Frontal cortex (tissue), 4 donors: ENCODE data around the gene VAT1L. TPM values are rescaled to one million over a fixed set of nuclear protein-coding genes. Genes with fewer than 3 reads are reported as not detected.

Experiments used
- DNase-seq, 2 donors: peaks; one replicate each; pipeline ENCODE4 v3.0.0; 2012; ENCODE audit warnings: low spot score in 2 of 2
- FAIRE-seq: peaks from 2 replicates; lab custom pipeline; 2012; peaks lifted over from hg19 to GRCh38; lab: Jason Lieb, UNC
- total RNA-seq: library from RNA; depleted of rRNA; stranded (reverse); fragments of >200 nt; gene quantifications from one replicate; pipeline ENCODE4 v1.2.3, GENCODE V29; 2014
- donor health status: control.
- donor health status: control.
- donor health status: control.

VAT1L gene
- total RNA-seq, 1 donor from 2014 or later = 22.0 TPM

GRCh38 chr16:78024159-78024558 is 235.8 kb downstream of the VAT1L start:
- FAIRE-seq = no peak

GRCh38 chr16:78025631-78026030 is 237.3 kb downstream of the VAT1L start:
- DNase-seq (no peak), FAIRE-seq (no peak)

More at GRCh38 chr16:78024159-78024558, 235.8 kb downstream of the VAT1L start:
- no peak for DNase-seq

GRCh38 chr16:78028018-78028417 is 239.7 kb downstream of the VAT1L start:
- FAIRE-seq (no peak), DNase-seq (no peak)

Other genes starting within 250 kb of the VAT1L start
- gene NUDT7, start 66.0 kb upstream of the VAT1L start, total RNA-seq = 0.82 TPM
- gene CLEC3A, start 234.0 kb downstream of the VAT1L start, total RNA-seq = under 0.01 TPM